Caco-2 (cell line): ENCODE measurements around the gene RAB23. TPM values are rescaled to one million over a fixed set of nuclear protein-coding genes. Genes with fewer than 3 reads are reported as not detected.

Experiments used
- BruUV-seq: library from RNA; stranded (reverse); fragments of 400-500 nt; replicated peaks from 2 replicates; lab custom pipeline; 2021; lab: Mats Ljungman, UMichigan
- CTCF ChIA-PET: fragments of 300-600 bp; sonication (Branson Sonifier 250); formaldehyde crosslinking; loops from one replicate; lab custom pipeline; 2022; ENCODE audit warnings: antibody characterized with exemption; lab: Charles Lee
- POLR2A ChIA-PET: fragments of 300-600 bp; sonication (Branson Sonifier 250); formaldehyde crosslinking; loops from one replicate; lab custom pipeline; 2022; ENCODE audit warnings: antibody characterized with exemption; lab: Charles Lee
- DNase-seq, 2 experiments: peaks; one replicate each; pipeline versions ENCODE4 v3.0.0 to v3.0.0-alpha.2; 2020 to 2022
- H3K27me3 ChIP-seq: replicated peaks from 2 replicates; pipeline ENCODE4 v1.6.0; 2011; ENCODE audit warnings: low read length; ENCODE audit not compliant: control insufficient read depth, insufficient read depth
- H3K36me3 ChIP-seq: 2 replicates; pipeline ENCODE4 v1.5.1; 2011; ENCODE audit warnings: low read length; ENCODE audit not compliant: control insufficient read depth, insufficient read depth
- H3K4me1 ChIP-seq: fragments of 250-450 bp; sonication (Bioruptor Pico); 2 replicates; pipeline ENCODE4 v1.5.1; 2020; ENCODE audit warnings: mild to moderate bottlenecking
- H3K4me3 ChIP-seq: 2 replicates; pipeline ENCODE4 v1.5.1; 2011; ENCODE audit warnings: low read depth, mild to moderate bottlenecking, control low read depth, low read length
- H3K9me3 ChIP-seq: fragments of 250-450 bp; sonication (Bioruptor Pico); 2 replicates; pipeline ENCODE4 v1.5.1; 2020; ENCODE audit warnings: mild to moderate bottlenecking, moderate library complexity
- H3K27ac Mint-ChIP-seq: one replicate; pipeline ENCODE4 v1.8.0; 2022; ENCODE audit warnings: mixed read lengths; ENCODE audit not compliant: unreplicated experiment
- H3K27me3 Mint-ChIP-seq: one replicate; pipeline ENCODE4 v1.8.0; 2022; ENCODE audit warnings: mixed read lengths; ENCODE audit not compliant: insufficient read depth, unreplicated experiment
- H3K36me3 Mint-ChIP-seq: one replicate; pipeline ENCODE4 v1.8.0; 2022; ENCODE audit warnings: mild to moderate bottlenecking, mixed read lengths; ENCODE audit not compliant: insufficient read depth, unreplicated experiment
- H3K4me1 Mint-ChIP-seq: one replicate; pipeline ENCODE4 v1.8.0; 2022; ENCODE audit warnings: low read depth, mixed read lengths; ENCODE audit not compliant: unreplicated experiment
- H3K4me3 Mint-ChIP-seq: one replicate; pipeline ENCODE4 v1.8.0; 2022; ENCODE audit warnings: mild to moderate bottlenecking, moderate library complexity, mixed read lengths; ENCODE audit not compliant: unreplicated experiment
- H3K9me3 Mint-ChIP-seq: one replicate; pipeline ENCODE4 v1.8.0; 2022; ENCODE audit warnings: mixed read lengths; ENCODE audit not compliant: unreplicated experiment
- intact Hi-C: fragments of 100-400 bp; cut with micrococcal nuclease; formaldehyde crosslinking; loops from one replicate; pipeline ENCODE4 v1.10.0; 2022; ENCODE audit not compliant: unreplicated experiment
- total RNA-seq: library from RNA; stranded (reverse); gene quantifications from 2 replicates; pipeline ENCODE4 v1.2.3, GENCODE V29; 2022
- TF ChIP-seq, protein P1 (sequence below), 2 experiments: fragments of 200-600 bp in 1 of 2; IDR thresholded peaks; 1 replicate in 1 of 2; 2 replicates in 1 of 2; pipeline versions ENCODE4 v1.5.1 to v1.8.0; 2011 to 2022; ENCODE audit warnings: antibody characterized with exemption in 1 of 2, control low read depth in 1 of 2, inconsistent platforms in 1 of 2, low read depth in 1 of 2, low read length in 1 of 2, mild to moderate bottlenecking in 1 of 2, moderate library complexity in 1 of 2; ENCODE audit not compliant: insufficient read depth in 1 of 2, severe bottlenecking in 1 of 2, unreplicated experiment in 1 of 2

Gene RAB23
- total RNA-seq, 1 experiment from 2014 or later: 13.7 TPM

DNA sequence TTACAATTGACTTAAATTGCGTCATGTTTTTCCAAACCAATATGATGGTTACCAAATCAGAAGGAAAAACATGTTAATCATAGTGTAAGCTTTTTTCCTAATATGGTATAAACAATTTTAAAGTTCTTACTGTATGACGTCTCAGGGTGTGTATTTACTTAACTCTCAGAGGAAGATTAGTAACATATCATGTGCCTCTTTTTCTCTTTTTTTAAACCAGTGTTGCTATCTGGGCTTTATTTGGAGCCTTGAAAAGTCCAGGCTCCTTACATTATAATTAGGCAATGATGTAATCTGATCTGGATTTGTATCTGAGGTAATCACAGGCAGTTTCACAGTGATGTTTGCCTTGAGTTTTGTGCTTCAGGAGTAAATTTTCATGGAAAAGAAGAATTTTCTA is 20.4 kb upstream of the RAB23 start:
- POLR2A ChIA-PET: no interaction called here
- Mint-ChIP-seq H3K27ac (no peak overlapping the region), H3K9me3 (peaks cover 10% of the 10 kb centered on the region), H3K4me3 (no peak overlapping the region), H3K27me3 (no peaks in the 10 kb centered on the region), H3K36me3 (no peaks in the 10 kb centered on the region), H3K4me1 (no peaks in the 10 kb centered on the region)
- CTCF ChIA-PET: no interaction called here
- no peak for DNase-seq
- Histone ChIP-seq H3K9me3 (no peaks in the 10 kb centered on the region), H3K4me1 (no peaks in the 10 kb centered on the region; the same call in 1 of the 2 replicates), H3K27me3 (no peaks in the 10 kb centered on the region), H3K4me3 (no peak overlapping the region), H3K36me3 (no peaks in the 10 kb centered on the region)
- intact Hi-C loops: no loop called here
- no TSS peak for BruUV-seq
- TF ChIP-seq, protein P1, sequence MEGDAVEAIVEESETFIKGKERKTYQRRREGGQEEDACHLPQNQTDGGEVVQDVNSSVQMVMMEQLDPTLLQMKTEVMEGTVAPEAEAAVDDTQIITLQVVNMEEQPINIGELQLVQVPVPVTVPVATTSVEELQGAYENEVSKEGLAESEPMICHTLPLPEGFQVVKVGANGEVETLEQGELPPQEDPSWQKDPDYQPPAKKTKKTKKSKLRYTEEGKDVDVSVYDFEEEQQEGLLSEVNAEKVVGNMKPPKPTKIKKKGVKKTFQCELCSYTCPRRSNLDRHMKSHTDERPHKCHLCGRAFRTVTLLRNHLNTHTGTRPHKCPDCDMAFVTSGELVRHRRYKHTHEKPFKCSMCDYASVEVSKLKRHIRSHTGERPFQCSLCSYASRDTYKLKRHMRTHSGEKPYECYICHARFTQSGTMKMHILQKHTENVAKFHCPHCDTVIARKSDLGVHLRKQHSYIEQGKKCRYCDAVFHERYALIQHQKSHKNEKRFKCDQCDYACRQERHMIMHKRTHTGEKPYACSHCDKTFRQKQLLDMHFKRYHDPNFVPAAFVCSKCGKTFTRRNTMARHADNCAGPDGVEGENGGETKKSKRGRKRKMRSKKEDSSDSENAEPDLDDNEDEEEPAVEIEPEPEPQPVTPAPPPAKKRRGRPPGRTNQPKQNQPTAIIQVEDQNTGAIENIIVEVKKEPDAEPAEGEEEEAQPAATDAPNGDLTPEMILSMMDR (IDR thresholded peaks at IDR 0.05; ENCODE audit: insufficient read depth in 1 of 2, low read depth in 1 of 2, low read length in 1 of 2, severe bottlenecking in 1 of 2, unreplicated experiment in 1 of 2): no peak

DNA sequence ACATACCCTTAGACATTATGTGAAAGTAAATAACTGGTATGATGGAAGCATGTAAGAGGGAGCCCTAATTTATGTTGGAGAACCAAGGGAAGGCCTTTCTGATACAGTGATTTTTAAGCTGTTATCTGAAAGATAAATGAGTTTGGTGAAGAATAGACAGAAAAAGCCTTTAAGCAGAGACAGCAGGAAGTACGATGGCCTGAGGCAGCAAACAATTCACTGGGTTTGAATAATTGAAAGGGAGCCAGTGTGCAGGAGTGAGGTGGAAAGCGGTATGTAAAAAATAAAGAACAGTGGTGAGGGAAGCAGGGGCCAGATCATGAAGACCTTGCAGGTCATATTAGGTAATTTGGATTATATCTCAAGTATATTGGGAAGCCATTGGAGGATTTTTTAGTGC is 4.1 kb upstream of the RAB23 start:
- Mint-ChIP-seq H3K36me3 (peaks cover 6% of the 10 kb centered on the region), H3K27ac (no peak overlapping the region), H3K4me3 (no peak overlapping the region), H3K9me3 (no peaks in the 10 kb centered on the region), H3K27me3 (no peaks in the 10 kb centered on the region), H3K4me1 (no peaks in the 10 kb centered on the region)
- no peaks in the 10 kb centered on the region for H3K4me1 ChIP-seq
- TF ChIP-seq, protein P1 (IDR thresholded peaks at IDR 0.05; ENCODE audit: insufficient read depth in 1 of 2, low read depth in 1 of 2, low read length in 1 of 2, severe bottlenecking in 1 of 2, unreplicated experiment in 1 of 2): no peak
- H3K27me3 ChIP-seq: no peaks in the 10 kb centered on the region
- no peak for DNase-seq
- H3K4me3 ChIP-seq: no peak overlapping the region
- BruUV-seq: no TSS peak
- H3K36me3 ChIP-seq: no peaks in the 10 kb centered on the region
- ChIA-PET POLR2A (no interaction called here), CTCF (no interaction called here)
- intact Hi-C loops: no loop called here
- no peaks in the 10 kb centered on the region for H3K9me3 ChIP-seq

DNA sequence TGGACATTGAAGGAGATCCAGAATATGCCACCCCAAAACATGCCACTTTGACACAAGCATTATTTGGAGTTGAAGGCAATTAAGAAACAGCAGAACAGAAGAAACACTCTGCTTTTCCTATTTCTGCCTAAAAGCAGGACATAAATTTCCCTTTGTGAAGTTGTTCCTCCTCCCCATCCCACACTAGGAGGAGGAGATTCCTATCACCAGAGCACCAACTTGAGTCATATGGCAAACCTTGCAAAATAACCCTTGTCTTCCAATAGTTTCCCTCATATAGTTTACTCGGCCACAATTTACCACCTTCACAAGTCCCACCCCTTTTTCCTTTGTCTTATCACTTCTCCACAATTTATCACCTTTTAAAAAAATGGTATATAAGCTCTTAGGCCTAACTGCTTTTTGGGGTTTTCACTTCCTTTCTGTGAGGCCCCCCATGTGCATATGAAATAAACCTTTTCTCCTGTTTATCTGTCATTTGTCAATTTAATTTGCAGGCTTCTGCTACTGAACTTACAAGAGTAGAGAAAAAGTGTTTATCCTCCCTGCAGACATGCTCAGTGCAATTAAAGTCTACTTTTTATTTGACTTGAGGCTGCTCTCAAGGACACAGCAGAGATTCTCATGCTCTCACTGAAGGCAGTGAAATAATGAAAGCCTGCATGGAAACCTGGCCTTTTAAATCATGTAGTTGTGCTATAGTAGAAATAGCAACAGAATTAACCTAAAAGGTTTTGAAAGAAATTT is 2.8 kb upstream of the RAB23 start:
- H3K36me3 Mint-ChIP-seq: peaks cover 6% of the 10 kb centered on the region
- H3K27me3 ChIP-seq: no peaks in the 10 kb centered on the region
- BruUV-seq: no TSS peak
- intact Hi-C loops: no loop called here
- no peaks in the 10 kb centered on the region for H3K27me3 Mint-ChIP-seq
- H3K9me3 ChIP-seq: no peaks in the 10 kb centered on the region
- peaks cover 4% of the 10 kb centered on the region; the same call in 1 of the 2 replicates for H3K4me1 ChIP-seq
- TF ChIP-seq, protein P1 (IDR thresholded peaks at IDR 0.05; ENCODE audit: insufficient read depth in 1 of 2, low read depth in 1 of 2, low read length in 1 of 2, severe bottlenecking in 1 of 2, unreplicated experiment in 1 of 2): no peak
- peaks cover under 1% of the 10 kb centered on the region for H3K4me1 Mint-ChIP-seq
- no peak overlapping the region for H3K4me3 ChIP-seq
- H3K4me3 Mint-ChIP-seq: no peak overlapping the region
- ChIA-PET POLR2A (no interaction called here), CTCF (no interaction called here)
- no peaks in the 10 kb centered on the region for H3K9me3 Mint-ChIP-seq
- no peaks in the 10 kb centered on the region for H3K36me3 ChIP-seq
- no peak for DNase-seq
- no peak overlapping the region for H3K27ac Mint-ChIP-seq
